Activated naive CD8-positive, alpha-beta T cell treated with anti-CD3 and anti-CD28 coated beads for 36 hours (primary cell): ENCODE measurements around the gene FOXJ2. TPM values are rescaled to one million over a fixed set of nuclear protein-coding genes. Genes with fewer than 3 reads are reported as not detected.
"Not testable (repeated sequence)": the region's sequence is repeated elsewhere in the genome, so short reads cannot be mapped to it uniquely, and the experiment has no call there.

Experiments
- DNase-seq: peaks from one replicate; pipeline ENCODE4 v3.0.0; 2021
- H3K27ac Mint-ChIP-seq: one replicate; pipeline ENCODE4 v1.8.0; 2022; ENCODE audit warnings: mild to moderate bottlenecking, moderate library complexity, mixed read lengths
- H3K27me3 Mint-ChIP-seq: one replicate; pipeline ENCODE4 v1.8.0; 2022; ENCODE audit warnings: mild to moderate bottlenecking, mixed read lengths
- H3K36me3 Mint-ChIP-seq: one replicate; pipeline ENCODE4 v1.8.0; 2021; ENCODE audit warnings: mild to moderate bottlenecking, mixed read lengths
- H3K4me1 Mint-ChIP-seq: one replicate; pipeline ENCODE4 v1.8.0; 2021; ENCODE audit warnings: mixed read lengths
- H3K4me3 Mint-ChIP-seq: one replicate; pipeline ENCODE4 v1.8.0; 2022; ENCODE audit warnings: mild to moderate bottlenecking, moderate library complexity, mixed read lengths
- H3K9me3 Mint-ChIP-seq: one replicate; pipeline ENCODE4 v1.8.0; 2022; ENCODE audit warnings: mixed read lengths
- total RNA-seq, 2 experiments: library from RNA; stranded (reverse); gene quantifications; one replicate each; pipeline ENCODE4 v1.2.3, GENCODE V29; 2021

Gene FOXJ2
- total RNA-seq = 10 to 100 TPM; 15.5 to 15.9 TPM

GRCh38 chr12:8032242-8033152, at the start of gene FOXJ2:
FOXJ2 (plus strand) TSS chr12:8032716; CDS start chr12:8039833, 7,117 bp downstream.
- Mint-ChIP-seq H3K9me3 (no peaks in the 10 kb centered on the region), H3K27me3 (no peaks in the 10 kb centered on the region), H3K4me3 (peak within 1 kb of the TSS; percentile 88), H3K36me3 (peaks cover 11% of the 10 kb centered on the region), H3K4me1 (peaks cover 48% of the 10 kb centered on the region), H3K27ac (peak within 1 kb of the TSS; percentile 88)
- peak; percentile 78 for DNase-seq

DNA sequence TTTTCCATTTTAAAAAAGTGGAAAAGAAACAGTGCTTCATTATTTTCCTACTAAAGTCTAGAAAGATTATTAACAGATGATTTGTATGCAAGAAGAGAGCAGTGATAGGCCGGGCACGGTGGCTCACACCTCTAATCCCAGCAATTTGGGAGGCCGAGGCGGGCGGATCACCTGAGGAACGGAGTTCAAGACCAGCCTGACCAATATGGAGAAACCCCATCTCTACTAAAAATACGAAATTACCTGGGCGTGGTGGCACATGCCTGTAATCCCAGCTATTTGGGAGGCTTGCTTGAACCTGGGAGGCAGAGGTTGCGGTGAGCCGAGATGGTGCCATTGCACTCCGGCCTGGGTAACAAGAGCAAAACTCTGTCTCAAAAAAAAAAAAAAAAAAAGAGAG, 49.5 kb upstream of the FOXJ2 start:
- H3K27me3 Mint-ChIP-seq, DNase-seq, H3K4me3 Mint-ChIP-seq, H3K27ac Mint-ChIP-seq, H3K4me1 Mint-ChIP-seq, H3K9me3 Mint-ChIP-seq, H3K36me3 Mint-ChIP-seq: not testable (repeated sequence)

DNA sequence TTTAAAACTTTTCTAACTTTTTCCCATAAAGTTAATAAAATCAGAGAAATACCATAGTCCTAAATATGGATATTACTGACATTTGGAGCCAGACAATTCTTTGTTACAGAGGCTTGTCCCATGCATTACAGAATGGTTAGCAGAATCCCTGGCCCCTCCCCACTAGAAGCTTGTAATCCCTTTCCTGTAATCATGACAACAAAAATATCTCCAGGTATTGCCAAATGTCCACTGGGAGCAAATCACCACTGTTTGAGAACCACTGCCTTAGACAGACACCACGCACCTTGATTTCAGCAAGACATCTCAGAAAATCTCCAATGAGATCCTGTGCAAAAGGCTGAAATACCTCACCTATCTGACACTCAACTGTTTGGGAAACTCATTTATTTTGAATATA, 49.1 kb upstream of the FOXJ2 start:
- H3K4me1 Mint-ChIP-seq, H3K36me3 Mint-ChIP-seq, DNase-seq, H3K4me3 Mint-ChIP-seq, H3K27me3 Mint-ChIP-seq, H3K27ac Mint-ChIP-seq, H3K9me3 Mint-ChIP-seq: not testable (repeated sequence)

- Mint-ChIP-seq H3K27me3 (no peaks in the 10 kb centered on the region), H3K4me3 (no peak overlapping the region), H3K4me1 (peaks cover 5% of the 10 kb centered on the region), H3K36me3 (no peaks in the 10 kb centered on the region), H3K27ac (no peak overlapping the region), H3K9me3 (no peaks in the 10 kb centered on the region)
- DNase-seq = no peak
These were observed 47.6 kb upstream of the FOXJ2 start for GRCh38 chr12:7984900-7985299.

DNA sequence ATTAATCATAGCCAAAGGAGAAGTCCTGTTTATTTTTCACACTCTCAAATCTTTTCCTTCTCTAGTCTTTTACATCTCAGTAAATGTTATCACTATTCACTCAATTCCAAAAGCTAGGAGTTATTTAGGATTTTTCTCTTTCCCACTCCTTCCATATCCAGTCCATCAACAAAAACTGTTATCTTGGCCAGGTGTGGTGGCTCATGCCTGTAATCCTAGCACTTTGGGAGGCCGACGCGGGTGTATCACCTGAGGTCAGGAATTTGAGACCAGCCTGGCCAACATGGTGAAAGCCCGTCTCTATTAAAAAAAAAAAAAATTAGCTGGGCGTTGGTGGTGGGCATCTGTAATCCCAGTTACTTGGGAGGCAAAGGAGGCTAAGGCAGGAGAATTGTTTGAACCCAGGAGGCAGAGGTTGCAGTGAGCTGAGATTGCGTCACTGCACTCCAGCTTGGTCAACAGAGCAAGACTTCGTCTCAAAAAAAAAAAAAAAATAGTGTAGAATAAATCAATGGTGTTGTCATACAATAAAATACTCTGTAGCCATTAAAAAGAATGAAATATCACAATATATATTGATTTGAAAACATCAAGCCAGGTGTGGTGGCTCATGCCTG, 46.6 kb upstream of the FOXJ2 start:
- DNase-seq = no peak
- Mint-ChIP-seq H3K4me3 (no peak overlapping the region), H3K27me3 (no peaks in the 10 kb centered on the region), H3K4me1 (peaks cover 12% of the 10 kb centered on the region), H3K27ac (no peak overlapping the region), H3K36me3 (no peaks in the 10 kb centered on the region), H3K9me3 (no peaks in the 10 kb centered on the region)

DNA sequence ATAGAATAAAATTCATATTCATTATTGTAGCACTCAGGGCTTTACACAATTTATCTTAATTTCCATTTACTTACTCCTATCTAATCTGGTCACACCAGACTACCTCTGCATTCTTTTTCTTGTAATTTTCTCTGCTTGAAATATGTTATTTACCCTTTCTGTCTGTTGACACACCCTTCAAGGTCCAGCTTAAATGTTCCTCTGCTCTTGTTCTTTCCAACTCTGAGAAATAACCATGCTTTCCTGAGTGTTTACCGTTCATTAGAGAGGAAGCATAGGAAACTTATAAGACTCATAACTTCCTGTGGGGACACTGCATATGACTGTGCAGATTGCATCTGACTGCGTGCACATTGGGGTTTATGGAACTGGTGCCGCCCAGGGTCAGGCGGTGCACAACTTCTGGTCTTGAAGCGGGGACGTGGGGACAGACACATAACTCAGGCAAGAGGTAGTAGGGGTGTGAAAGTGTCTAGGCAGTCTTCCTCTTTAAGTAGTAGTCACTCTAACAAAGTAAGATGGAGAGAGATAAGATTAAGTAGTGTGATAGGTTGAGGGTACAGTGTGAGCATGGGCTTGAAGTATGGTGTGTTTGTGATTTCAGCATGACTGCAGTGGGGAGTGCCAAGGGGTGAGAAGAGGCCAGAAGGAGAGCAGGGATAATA, 42.6 kb upstream of the FOXJ2 start:
- H3K9me3 Mint-ChIP-seq = no peaks in the 10 kb centered on the region
- peaks cover 22% of the 10 kb centered on the region for H3K4me1 Mint-ChIP-seq
- peak overlapping the region; percentile 67 for H3K4me3 Mint-ChIP-seq
- H3K27me3 Mint-ChIP-seq = no peaks in the 10 kb centered on the region
- H3K27ac Mint-ChIP-seq = peak overlapping the region; percentile 93
- peak; percentile 73 for DNase-seq
- H3K36me3 Mint-ChIP-seq = no peaks in the 10 kb centered on the region

GRCh38 chr12:7991535-7991934, 41.0 kb upstream of the FOXJ2 start:
- no peak overlapping the region for H3K4me3 Mint-ChIP-seq
- H3K4me1 Mint-ChIP-seq = peaks cover 22% of the 10 kb centered on the region
- H3K9me3 Mint-ChIP-seq = no peaks in the 10 kb centered on the region
- no peaks in the 10 kb centered on the region for H3K27me3 Mint-ChIP-seq
- peak overlapping the region; percentile 93 for H3K27ac Mint-ChIP-seq
- no peaks in the 10 kb centered on the region for H3K36me3 Mint-ChIP-seq
- DNase-seq = no peak

GRCh38 chr12:7994731-7995205, 37.7 kb upstream of the FOXJ2 start:
- no peak for DNase-seq
- Mint-ChIP-seq H3K27me3 (no peaks in the 10 kb centered on the region), H3K4me3 (no peak overlapping the region), H3K4me1 (peaks cover 18% of the 10 kb centered on the region), H3K9me3 (peaks cover 3% of the 10 kb centered on the region), H3K36me3 (no peaks in the 10 kb centered on the region), H3K27ac (no peak overlapping the region)

- no peaks in the 10 kb centered on the region for H3K36me3 Mint-ChIP-seq
- H3K4me3 Mint-ChIP-seq = no peak overlapping the region
- peak; percentile 79 for DNase-seq
- peaks cover 13% of the 10 kb centered on the region for H3K4me1 Mint-ChIP-seq
- H3K27ac Mint-ChIP-seq = no peak overlapping the region
- no peaks in the 10 kb centered on the region for H3K27me3 Mint-ChIP-seq
- H3K9me3 Mint-ChIP-seq = peaks cover 3% of the 10 kb centered on the region
These were observed 37.1 kb upstream of the FOXJ2 start for GRCh38 chr12:7995266-7995963.

- DNase-seq, H3K36me3 Mint-ChIP-seq, H3K27ac Mint-ChIP-seq, H3K4me3 Mint-ChIP-seq, H3K27me3 Mint-ChIP-seq, H3K4me1 Mint-ChIP-seq, H3K9me3 Mint-ChIP-seq: not testable (repeated sequence)
These were observed 31.7 kb upstream of the FOXJ2 start for GRCh38 chr12:8000827-8001226.

DNA sequence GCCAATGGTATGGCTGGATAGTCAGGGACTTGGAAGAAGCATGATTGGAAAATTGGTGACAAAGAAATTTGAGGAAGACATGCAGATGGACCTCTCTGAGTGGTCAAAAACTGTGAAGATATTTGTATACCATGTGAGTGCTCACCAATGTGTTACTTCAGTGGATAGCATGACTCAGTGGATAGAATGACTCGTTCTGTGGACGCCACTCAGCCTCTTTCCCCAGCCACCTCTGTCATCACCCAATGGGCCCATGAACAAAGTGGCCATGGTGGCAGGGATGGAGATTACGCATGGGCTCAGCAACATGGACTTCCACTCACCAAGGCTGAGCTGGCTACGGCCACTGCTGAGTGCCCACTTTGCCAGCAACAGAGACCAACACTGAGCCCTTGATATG, 31.0 kb upstream of the FOXJ2 start:
- not testable (repeated sequence) for H3K27ac Mint-ChIP-seq, H3K4me1 Mint-ChIP-seq, DNase-seq, H3K36me3 Mint-ChIP-seq, H3K27me3 Mint-ChIP-seq, H3K9me3 Mint-ChIP-seq, H3K4me3 Mint-ChIP-seq

DNA sequence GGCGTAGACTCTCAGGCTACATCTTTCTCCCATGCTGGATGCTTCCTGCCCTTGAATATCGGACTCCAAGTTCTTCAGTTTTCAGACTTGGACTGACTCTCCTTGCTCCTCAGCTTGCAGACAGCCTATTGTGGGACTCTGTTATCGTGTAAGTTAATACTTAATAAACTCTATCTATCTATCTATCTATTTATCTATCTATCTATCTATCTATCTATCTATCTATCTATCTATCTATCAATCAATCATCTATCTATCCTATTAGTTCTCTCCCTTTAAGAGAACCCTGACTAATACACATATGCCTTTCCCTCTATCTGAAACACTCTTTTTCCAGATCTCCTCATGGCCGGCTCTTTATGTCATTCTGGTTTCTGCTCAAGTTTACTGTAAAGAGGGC, 27.6 kb upstream of the FOXJ2 start:
- DNase-seq, H3K27me3 Mint-ChIP-seq, H3K4me1 Mint-ChIP-seq, H3K27ac Mint-ChIP-seq, H3K36me3 Mint-ChIP-seq, H3K9me3 Mint-ChIP-seq, H3K4me3 Mint-ChIP-seq: not testable (repeated sequence)

DNA sequence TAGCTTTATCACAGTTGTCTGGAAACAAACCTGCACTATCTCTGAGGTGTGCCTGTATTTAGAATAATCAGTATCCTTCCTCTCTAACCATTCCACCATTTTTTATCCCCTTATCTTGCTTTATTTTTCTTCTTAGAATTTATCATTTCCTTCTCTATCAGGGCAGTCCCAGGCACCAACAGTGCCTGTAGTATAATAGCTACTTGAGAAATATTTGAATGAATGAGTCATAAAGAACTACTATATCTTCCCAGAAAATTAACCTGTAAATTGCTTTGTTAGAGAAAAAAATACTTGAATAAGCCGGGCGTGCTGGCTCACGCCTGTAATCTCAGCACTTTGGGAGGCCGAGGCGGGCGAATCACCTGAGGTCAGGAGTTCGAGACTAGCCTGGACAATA, 21.2 kb upstream of the FOXJ2 start:
- H3K9me3 Mint-ChIP-seq = no peaks in the 10 kb centered on the region
- H3K36me3 Mint-ChIP-seq = no peaks in the 10 kb centered on the region
- H3K4me3 Mint-ChIP-seq = no peak overlapping the region
- peaks cover 10% of the 10 kb centered on the region for H3K27me3 Mint-ChIP-seq
- H3K4me1 Mint-ChIP-seq = no peaks in the 10 kb centered on the region
- DNase-seq = no peak
- no peak overlapping the region for H3K27ac Mint-ChIP-seq

DNA sequence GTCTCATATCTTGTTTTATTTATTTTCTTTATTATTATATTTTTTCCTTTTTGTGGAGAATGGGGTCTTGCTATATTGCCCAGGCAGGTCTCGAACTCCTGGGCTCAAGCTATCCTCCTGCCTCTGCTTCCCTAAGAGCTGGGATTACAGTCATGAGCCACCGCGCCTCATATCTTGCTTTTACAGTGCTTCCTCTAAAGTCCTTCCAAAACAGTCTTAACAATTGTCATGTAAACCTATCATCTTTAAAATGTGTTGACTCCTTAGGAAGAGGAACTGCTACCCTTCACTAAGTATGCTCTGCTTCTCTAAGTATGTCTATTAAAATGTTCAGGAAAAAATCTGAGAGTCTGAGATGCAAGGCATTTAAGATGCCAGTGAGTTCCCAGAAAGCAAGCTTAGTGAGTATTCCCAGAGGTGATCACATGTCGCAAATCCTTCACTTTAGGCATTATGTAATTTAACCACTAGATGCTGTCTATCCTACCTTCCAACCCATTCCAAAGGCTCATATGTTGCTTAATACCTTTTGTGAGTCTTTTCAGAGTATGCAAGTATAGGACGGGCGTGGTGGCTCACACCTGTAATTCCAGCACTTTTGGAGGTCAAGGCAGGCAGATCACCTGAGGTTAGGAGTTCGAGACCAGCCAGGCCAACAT, 19.7 kb upstream of the FOXJ2 start:
- no peak for DNase-seq
- H3K27ac Mint-ChIP-seq = no peak overlapping the region
- peaks cover 19% of the 10 kb centered on the region for H3K27me3 Mint-ChIP-seq
- H3K4me1 Mint-ChIP-seq = no peaks in the 10 kb centered on the region
- no peak overlapping the region for H3K4me3 Mint-ChIP-seq
- no peaks in the 10 kb centered on the region for H3K36me3 Mint-ChIP-seq
- no peaks in the 10 kb centered on the region for H3K9me3 Mint-ChIP-seq
